GM13977 (cell line): ENCODE measurements around the gene PLEKHG4B.

Source experiments
- DNase-seq: peaks from one replicate; pipeline ENCODE4 v3.0.0; 2012; ENCODE audit warnings: low spot score
- CTCF ChIP-seq: IDR thresholded peaks from 2 replicates; pipeline ENCODE4 v1.5.1; 2012; ENCODE audit warnings: mild to moderate bottlenecking, control low read depth; ENCODE audit not compliant: insufficient read depth; ENCODE audit errors: extremely low read depth, missing control alignments
- in situ Hi-C: fragments of 300-500 bp; cut with MboI; formaldehyde crosslinking; loops from one replicate; pipeline ENCODE4 v1.12.0; 2022; ENCODE audit warnings: low sequenced_read_pairs, low pct_unique_long_range_greater_than_20kb, mixed read lengths, inconsistent platforms; ENCODE audit not compliant: unreplicated experiment

The PLEKHG4B gene

GRCh38 chr5:110270-110888 lies 18.4 kb downstream of the PLEKHG4B start:
- DNase-seq = no peak
- TF ChIP-seq CTCF = no peak
- in situ Hi-C loops = no loop called here

DNA sequence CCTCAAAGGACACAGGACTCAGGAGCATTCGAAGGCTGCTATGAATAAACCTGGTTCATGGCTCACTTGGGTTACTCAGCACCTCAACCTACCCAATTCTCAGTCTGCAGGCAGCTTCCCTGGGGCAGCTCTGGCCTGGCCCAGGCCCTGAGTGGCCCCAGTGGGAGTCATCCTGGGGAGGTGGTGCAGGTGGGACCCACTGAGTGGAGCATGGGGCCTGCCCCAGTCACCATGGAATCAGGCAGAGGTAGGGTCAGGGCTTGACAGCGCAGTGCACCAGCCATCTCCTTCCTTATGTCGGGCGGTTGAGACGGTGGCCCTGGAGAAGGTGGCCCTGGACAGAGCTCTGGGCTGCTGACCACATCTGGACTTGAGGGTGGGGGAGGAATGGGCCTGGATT lies 19.2 kb downstream of the PLEKHG4B start:
- in situ Hi-C loops = no loop called here
- DNase-seq = no peak
- TF ChIP-seq CTCF = no peak

DNA sequence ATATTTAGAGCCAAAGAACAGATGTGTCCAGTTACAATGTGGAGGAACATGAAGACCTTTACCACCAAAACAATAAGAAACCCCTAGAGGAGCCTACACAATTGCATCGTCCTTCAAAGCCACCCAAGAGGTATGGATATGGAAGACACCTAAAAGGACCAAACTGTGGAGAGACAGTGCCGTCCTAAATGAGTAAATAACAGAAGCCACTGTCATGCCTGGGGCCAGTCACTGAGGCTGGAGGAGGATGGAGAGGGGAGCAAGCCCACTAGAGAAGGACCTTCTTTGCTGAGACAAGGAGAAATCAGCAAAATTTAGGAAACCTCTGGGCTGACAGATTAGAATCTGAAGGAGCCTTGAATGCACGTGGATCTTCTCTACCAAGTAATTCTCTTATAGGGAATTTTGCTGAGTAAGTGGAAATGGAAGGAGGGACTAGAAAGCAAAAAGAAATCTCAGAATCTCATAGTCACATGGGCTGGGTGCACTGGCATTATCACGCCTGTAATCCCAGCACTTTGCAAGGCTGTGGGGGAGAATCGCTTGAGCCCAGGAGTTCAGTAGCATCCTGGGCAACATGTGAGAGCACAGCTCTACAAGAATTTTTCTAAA lies 27.6 kb downstream of the PLEKHG4B start:
- in situ Hi-C loops = no loop called here
- no peak for TF ChIP-seq CTCF
- no peak for DNase-seq

DNA sequence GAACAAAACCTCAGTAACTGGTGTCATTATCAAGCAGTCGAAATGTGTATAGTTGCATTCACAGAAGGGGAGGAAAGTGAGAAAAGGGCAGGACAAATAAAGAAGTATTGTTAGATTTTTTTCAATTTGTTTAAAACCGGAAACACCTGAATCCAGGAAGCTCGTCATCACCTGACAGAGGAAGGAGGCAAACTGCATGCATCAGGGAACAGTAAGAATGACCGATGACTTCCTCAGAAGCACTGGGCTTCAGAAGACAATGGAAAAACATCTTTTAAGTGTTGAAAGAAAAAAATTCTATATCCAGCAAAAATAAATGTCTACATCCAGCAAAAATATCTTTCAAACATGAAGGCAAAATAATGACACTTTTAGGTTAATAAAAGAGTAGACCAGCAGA lies 29.5 kb downstream of the PLEKHG4B start:
- DNase-seq = no peak
- TF ChIP-seq CTCF = no peak
- in situ Hi-C loops = no loop called here

- TF ChIP-seq CTCF = no peak
- in situ Hi-C loops = no loop called here
Measured at GRCh38 chr5:125815-126214, 33.8 kb downstream of the PLEKHG4B start.

DNA sequence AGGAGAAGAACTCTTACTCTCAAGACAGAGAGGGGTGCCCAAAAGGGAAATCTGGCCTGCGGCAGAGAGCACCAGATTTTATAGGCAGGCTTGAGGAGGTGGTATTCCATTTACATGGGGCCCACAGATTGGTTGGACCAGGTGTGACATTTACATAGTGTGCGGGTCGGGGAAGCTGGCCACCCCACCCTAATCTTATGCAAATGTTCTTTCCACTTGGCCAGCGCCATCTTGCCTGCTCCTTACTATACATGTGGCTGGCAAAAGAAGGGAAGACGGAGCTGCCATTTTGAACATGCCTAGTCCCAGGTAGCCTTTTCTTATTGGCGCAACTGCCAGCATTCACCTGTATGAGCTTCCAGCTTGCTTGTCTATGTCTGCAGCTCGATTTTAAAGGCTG lies 34.8 kb downstream of the PLEKHG4B start:
- no peak for DNase-seq
- in situ Hi-C loops = no loop called here
- TF ChIP-seq CTCF = no peak

More at GRCh38 chr5:125815-126214, 33.8 kb downstream of the PLEKHG4B start:
- DNase-seq = no peak
